Prostate gland (tissue), 2 donors: ENCODE results near the gene TDRD9. TPM values are rescaled to one million over a fixed set of nuclear protein-coding genes. Genes with fewer than 3 reads are reported as not detected.

Source experiments
- DNase-seq: peaks from one replicate; pipeline ENCODE4 v3.0.0-alpha.2; 2019; ENCODE audit warnings: low spot score
- H3K27ac ChIP-seq, 2 donors: fragments of 200-600 bp; sonication (generic); 2 replicates each; pipeline ENCODE4 v1.5.1; 2017 to 2019
- H3K27me3 ChIP-seq: fragments of 200-600 bp; sonication (generic); replicated peaks from 2 replicates; pipeline ENCODE4 v1.5.1; 2019; ENCODE audit not compliant: insufficient read depth
- H3K36me3 ChIP-seq, 2 donors: fragments of 200-600 bp; sonication (generic); 1 replicate in 1 of 2; 2 replicates in 1 of 2; pipeline versions ENCODE4 v1.5.1 to v1.8.1; 2017 to 2019
- H3K4me1 ChIP-seq: fragments of 200-600 bp; sonication (generic); replicated peaks from 2 replicates; pipeline ENCODE4 v1.5.1; 2019
- H3K4me3 ChIP-seq, 2 donors: fragments of 200-600 bp; sonication (generic); 2 replicates each; pipeline ENCODE4 v1.5.1; 2017 to 2019
- H3K9me3 ChIP-seq: fragments of 200-600 bp; sonication (generic); 2 replicates; pipeline ENCODE4 v1.5.1; 2017
- CTCF ChIP-seq, 4 experiments: fragments of 200-600 bp in 2 of 4; fragments of 450-650 bp in 2 of 4; sonication (generic) in 2 of 4; IDR thresholded peaks; 1 replicate in 3 of 4; 2 replicates in 1 of 4; pipeline ENCODE4 v1.5.1; 2016 to 2019; ENCODE audit warnings: antibody characterized with exemption in 4 of 4, mild to moderate bottlenecking in 2 of 4, moderate library complexity in 2 of 4
- POLR2A ChIP-seq: fragments of 450-650 bp; IDR thresholded peaks from one replicate; pipeline ENCODE4 v1.6.1; 2016; ENCODE audit warnings: antibody characterized with exemption, mild to moderate bottlenecking
- POLR2AphosphoS5 ChIP-seq: sonication (generic); formaldehyde crosslinking; IDR thresholded peaks from one replicate; pipeline ENCODE4 v1.6.1; 2017; ENCODE audit warnings: antibody characterized with exemption
- WGBS: methylation state at CpG from one replicate; pipeline ENCODE4 v1.1.5; 2018; 5-methylcytosine and 5-hydroxymethylcytosine counted together
- intact Hi-C: fragments of 100-400 bp; cut with DNase I; formaldehyde crosslinking; loops from one replicate; pipeline ENCODE4 v1.14.2; 2022
- total RNA-seq, 2 donors: library from RNA; depleted of rRNA; stranded (reverse); fragments of >200 nt; gene quantifications; one replicate each; pipeline ENCODE4 v1.1.0, GENCODE V29; 2016

TDRD9 gene
- total RNA-seq, 2 donors from 2014 or later: 0.64 to 18.2 TPM

- no peak for TF ChIP-seq POLR2AphosphoS5
- no peak for TF ChIP-seq CTCF (IDR thresholded peaks at IDR 0.05)
- TF ChIP-seq POLR2A: no peak
- 74% methylated on average over 26 of the region's 27 CpGs for WGBS
- intact Hi-C loops: no loop called here
- Histone ChIP-seq H3K36me3 (no peaks in the 10 kb centered on the region), H3K9me3 (no peaks in the 10 kb centered on the region), H3K27ac (no peak overlapping the region), H3K4me1 (no peaks in the 10 kb centered on the region), H3K4me3 (no peak overlapping the region), H3K27me3 (no peaks in the 10 kb centered on the region)
- DNase-seq: no peak
Observed at GRCh38 chr14:103897075-103897947, 30.9 kb upstream of the TDRD9 start.

GRCh38 chr14:103898204-103898603, 30.1 kb upstream of the TDRD9 start:
- H3K36me3 ChIP-seq: no peaks in the 10 kb centered on the region
- 58% methylated on average over 4 of the region's 4 CpGs for WGBS
- DNase-seq: no peak

GRCh38 chr14:103898711-103899110, 29.5 kb upstream of the TDRD9 start:
- no peak for DNase-seq
- 84% methylated on average over 9 of the region's 9 CpGs for WGBS
- Histone ChIP-seq H3K4me3 (no peak overlapping the region), H3K9me3 (no peaks in the 10 kb centered on the region), H3K27me3 (no peaks in the 10 kb centered on the region), H3K4me1 (no peaks in the 10 kb centered on the region), H3K27ac (no peak overlapping the region), H3K36me3 (no peaks in the 10 kb centered on the region)
- TF ChIP-seq POLR2AphosphoS5 (no peak), CTCF (IDR thresholded peaks at IDR 0.05) (no peak), POLR2A (no peak)
- intact Hi-C loops: no loop called here

More at GRCh38 chr14:103898204-103898603, 30.1 kb upstream of the TDRD9 start:
- Histone ChIP-seq H3K9me3 (no peaks in the 10 kb centered on the region), H3K27me3 (no peaks in the 10 kb centered on the region), H3K27ac (no peak overlapping the region), H3K4me3 (no peak overlapping the region), H3K4me1 (no peaks in the 10 kb centered on the region)
- intact Hi-C loops: no loop called here
- TF ChIP-seq CTCF (IDR thresholded peaks at IDR 0.05) (no peak), POLR2AphosphoS5 (peak; percentile 16)

- H3K27me3 ChIP-seq: no peaks in the 10 kb centered on the region
- no peak overlapping the region for H3K27ac ChIP-seq
- intact Hi-C loops: no loop called here
- no peaks in the 10 kb centered on the region for H3K4me1 ChIP-seq
- no peaks in the 10 kb centered on the region for H3K36me3 ChIP-seq
- no peaks in the 10 kb centered on the region for H3K9me3 ChIP-seq
- TF ChIP-seq CTCF (IDR thresholded peaks at IDR 0.05): peak in 1 of 4 experiments; percentile 28
- TF ChIP-seq POLR2A: no peak
- no peak for TF ChIP-seq POLR2AphosphoS5
- no peak overlapping the region for H3K4me3 ChIP-seq
- WGBS: 53% methylated on average over 13 of the region's 13 CpGs
- DNase-seq: no peak
Observed at GRCh38 chr14:103899316-103899715, 28.9 kb upstream of the TDRD9 start.

- no peaks in the 10 kb centered on the region for H3K4me1 ChIP-seq
- no peak for DNase-seq
- H3K9me3 ChIP-seq: no peaks in the 10 kb centered on the region
- intact Hi-C loops: no loop called here
- H3K36me3 ChIP-seq: no peaks in the 10 kb centered on the region
- H3K27ac ChIP-seq: no peak overlapping the region
- no peak for TF ChIP-seq POLR2AphosphoS5
- WGBS: 71% methylated on average over 14 of the region's 14 CpGs
- H3K4me3 ChIP-seq: no peak overlapping the region
- H3K27me3 ChIP-seq: no peaks in the 10 kb centered on the region
Observed at GRCh38 chr14:103899833-103900232, 28.4 kb upstream of the TDRD9 start.
